GM18858 (cell line): ENCODE data around the gene SLC7A1.

ENCODE experiments used
- ATAC-seq: cut with Tn5 transposase; IDR thresholded peaks from one replicate; pipeline ENCODE4 v1.9.1; 2021; ENCODE audit not compliant: unreplicated experiment

SLC7A1 gene

DNA sequence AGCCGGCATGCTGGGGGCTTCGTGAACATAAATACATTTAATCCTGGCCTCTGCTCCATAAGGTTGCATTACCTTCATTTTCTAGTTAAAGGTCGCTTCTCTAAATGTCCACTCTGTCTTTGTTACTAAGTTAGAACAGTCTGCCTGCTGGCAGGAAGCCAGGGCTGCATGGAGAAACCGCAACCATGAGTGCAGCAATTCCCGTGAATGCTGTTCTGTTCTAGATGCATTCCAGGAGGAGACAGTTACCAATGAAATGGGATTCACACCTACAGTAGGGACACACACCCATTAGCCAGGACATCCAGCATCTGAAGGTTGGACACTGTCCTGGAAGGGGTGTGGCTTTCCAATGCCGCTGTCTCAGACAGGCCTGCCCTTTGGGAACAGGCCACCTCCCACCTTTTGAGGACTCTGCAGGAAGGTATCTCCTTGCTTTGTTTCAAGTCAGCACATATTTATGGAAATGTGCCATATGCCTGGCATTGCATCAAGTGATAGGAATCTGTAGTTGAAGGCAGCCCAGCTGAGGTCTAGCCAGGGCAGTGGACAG lies 129.7 kb downstream of the SLC7A1 start:
- no peak for ATAC-seq

- no peak for ATAC-seq
Measured at GRCh38 chr13:29464105-29464679, 131.3 kb downstream of the SLC7A1 start.

- no peak for ATAC-seq
Measured at GRCh38 chr13:29459813-29460355, 135.6 kb downstream of the SLC7A1 start.
